Lower leg skin (tissue), 3 donors: ENCODE data around the gene HMCN2.

ENCODE experiments used
- CTCF ChIP-seq, 3 donors: fragments of 450-650 bp; IDR thresholded peaks; one replicate each; pipeline ENCODE4 v1.5.1; 2016; ENCODE audit warnings: antibody characterized with exemption in 3 of 3, mild to moderate bottlenecking in 3 of 3, moderate library complexity in 2 of 3
- POLR2A ChIP-seq, 2 donors: fragments of 450-650 bp; IDR thresholded peaks; one replicate each; pipeline ENCODE4 v1.6.1; 2016 to 2017; ENCODE audit warnings: antibody characterized with exemption in 2 of 2, mild to moderate bottlenecking in 1 of 2, moderate library complexity in 1 of 2

- TF ChIP-seq CTCF (IDR thresholded peaks at IDR 0.05) (no peak), POLR2A (IDR thresholded peaks at IDR 0.05) (no peak)
Observed at GRCh38 chr9:130482463-130482862, 216.9 kb downstream of the HMCN2 start.
